SIG-M5 (cell line): ENCODE results near the gene COBLL1.
"Not testable (repeated sequence)": the region's sequence is repeated elsewhere in the genome, so short reads cannot be mapped to it uniquely, and the experiment has no call there.

Source experiments
- DNase-seq: peaks from one replicate; lab custom pipeline; 2025; lab: John Stamatoyannopoulos, UW

COBLL1 gene, protein sequence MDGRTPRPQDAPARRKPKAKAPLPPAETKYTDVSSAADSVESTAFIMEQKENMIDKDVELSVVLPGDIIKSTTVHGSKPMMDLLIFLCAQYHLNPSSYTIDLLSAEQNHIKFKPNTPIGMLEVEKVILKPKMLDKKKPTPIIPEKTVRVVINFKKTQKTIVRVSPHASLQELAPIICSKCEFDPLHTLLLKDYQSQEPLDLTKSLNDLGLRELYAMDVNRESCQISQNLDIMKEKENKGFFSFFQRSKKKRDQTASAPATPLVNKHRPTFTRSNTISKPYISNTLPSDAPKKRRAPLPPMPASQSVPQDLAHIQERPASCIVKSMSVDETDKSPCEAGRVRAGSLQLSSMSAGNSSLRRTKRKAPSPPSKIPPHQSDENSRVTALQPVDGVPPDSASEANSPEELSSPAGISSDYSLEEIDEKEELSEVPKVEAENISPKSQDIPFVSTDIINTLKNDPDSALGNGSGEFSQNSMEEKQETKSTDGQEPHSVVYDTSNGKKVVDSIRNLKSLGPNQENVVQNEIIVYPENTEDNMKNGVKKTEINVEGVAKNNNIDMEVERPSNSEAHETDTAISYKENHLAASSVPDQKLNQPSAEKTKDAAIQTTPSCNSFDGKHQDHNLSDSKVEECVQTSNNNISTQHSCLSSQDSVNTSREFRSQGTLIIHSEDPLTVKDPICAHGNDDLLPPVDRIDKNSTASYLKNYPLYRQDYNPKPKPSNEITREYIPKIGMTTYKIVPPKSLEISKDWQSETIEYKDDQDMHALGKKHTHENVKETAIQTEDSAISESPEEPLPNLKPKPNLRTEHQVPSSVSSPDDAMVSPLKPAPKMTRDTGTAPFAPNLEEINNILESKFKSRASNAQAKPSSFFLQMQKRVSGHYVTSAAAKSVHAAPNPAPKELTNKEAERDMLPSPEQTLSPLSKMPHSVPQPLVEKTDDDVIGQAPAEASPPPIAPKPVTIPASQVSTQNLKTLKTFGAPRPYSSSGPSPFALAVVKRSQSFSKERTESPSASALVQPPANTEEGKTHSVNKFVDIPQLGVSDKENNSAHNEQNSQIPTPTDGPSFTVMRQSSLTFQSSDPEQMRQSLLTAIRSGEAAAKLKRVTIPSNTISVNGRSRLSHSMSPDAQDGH

DNA sequence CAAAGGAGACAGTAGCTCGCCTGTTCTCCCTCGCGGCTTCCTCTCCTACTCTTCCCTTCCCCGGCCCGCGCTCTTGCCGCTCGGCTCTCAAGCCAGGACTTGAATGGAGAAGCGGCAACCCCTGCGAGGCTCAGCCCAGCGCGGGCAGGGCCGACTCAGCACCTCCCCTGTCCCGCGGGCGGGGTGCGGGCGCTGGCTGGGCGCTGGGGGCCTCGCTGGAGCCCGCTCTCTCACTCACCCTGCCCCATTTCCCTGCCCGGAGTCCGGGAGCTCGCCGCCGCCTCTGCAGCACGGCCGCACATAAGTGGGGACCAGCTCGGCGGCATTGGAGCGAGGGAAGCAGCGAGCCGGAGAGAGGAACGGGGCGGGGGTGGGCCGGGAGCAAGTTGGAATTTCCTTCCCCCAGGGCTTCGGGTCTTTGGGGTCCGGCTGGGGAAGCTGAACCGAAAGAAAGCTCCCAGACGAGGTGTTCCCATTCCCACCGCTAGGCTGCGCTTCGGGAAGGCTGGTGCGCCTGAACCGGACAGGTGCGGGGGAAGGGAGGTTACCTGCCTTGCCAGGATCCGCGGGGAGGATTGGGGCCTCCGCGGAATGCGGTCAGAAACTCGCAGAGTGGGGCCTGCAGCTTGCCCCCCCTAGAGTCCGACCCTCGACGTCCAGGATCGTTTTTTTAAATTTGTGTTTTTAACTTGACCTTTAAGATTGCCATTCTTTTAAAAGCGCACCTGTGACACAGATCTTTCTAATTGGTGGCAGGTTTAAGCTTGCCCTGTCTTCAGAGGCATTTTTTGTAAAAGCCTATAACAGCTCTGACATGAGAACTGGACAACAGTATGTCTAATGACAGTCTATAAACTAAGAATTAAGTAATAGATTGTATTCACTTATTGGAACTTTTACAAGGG is at the start of gene COBLL1:
TSS of gene COBLL1 (minus strand) at position 105 of the 905 bp plus-strand sequence. CDS start 627 bp downstream, outside the sequence.
- DNase-seq, result no peak

DNA sequence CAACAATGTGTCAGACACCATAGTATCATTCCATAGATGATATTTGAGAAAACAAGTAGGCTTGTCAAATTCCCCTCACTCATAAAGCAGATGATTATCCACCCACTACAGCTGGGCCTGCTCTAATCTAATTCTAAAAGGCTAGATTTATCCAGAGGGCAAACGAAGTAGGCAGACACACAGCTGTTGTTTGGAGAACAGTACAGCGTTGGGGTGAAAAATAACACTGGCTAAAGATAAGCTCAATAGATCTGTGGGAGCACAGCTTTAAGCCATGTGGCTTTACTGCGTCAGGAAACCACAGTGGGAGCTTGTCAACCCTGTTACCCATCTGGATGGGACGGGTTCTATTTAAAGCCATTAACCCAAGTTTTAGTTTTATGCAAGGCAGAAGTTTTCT is 48.9 kb upstream of the COBLL1 start:
- DNase-seq, result no peak

DNA sequence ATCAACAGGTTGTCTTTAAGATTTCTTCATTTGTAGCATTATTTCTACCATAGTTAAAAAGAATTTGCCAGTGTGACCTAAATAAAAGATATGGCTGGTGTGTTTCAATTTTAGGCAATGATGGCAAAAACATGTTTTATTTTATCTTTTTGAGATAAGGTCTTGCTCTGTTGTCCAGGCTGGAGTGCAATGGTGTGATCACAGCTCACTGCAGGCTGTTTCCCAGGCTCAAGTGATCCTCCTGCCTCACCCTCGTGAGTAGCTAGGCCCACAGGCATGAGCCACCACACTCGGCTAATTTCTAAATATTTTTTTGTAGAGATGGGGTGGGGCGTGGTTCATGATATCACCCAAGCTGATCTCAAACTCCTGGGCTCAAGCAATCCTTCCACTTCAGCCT is 47.0 kb upstream of the COBLL1 start:
- no peak for DNase-seq

DNA sequence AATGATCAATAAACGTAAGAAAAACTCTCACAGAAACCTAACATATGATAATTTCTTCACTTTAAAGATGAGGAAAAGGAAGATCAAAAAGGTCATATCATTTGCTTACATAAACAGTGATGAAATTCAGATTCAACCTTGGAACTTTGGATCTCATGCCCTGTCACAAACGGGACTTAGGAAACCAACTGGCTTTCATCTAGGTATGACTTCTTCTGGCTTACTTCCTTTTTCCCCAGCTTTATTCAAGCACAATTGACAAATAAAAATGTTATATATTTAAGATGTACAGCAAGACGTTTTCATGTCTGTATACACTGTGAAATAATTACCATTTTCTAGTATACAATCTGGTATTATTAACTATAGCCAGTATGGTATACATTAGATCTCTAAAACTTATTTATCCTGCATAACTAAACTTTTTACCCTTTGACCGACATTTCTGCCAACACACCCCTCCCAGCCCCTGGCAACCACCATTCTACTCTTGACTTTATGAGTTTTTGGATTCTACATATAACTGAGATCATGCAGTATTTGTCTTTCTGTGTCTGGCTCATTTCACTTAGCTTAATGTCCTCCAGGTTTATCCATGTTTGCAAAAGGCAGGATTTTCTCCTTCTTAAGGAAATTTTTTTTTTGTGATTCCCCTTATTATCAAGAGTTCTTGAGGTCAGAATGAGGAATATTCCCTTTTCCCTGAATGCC is 46.0 kb upstream of the COBLL1 start:
- DNase-seq, result no peak

DNA sequence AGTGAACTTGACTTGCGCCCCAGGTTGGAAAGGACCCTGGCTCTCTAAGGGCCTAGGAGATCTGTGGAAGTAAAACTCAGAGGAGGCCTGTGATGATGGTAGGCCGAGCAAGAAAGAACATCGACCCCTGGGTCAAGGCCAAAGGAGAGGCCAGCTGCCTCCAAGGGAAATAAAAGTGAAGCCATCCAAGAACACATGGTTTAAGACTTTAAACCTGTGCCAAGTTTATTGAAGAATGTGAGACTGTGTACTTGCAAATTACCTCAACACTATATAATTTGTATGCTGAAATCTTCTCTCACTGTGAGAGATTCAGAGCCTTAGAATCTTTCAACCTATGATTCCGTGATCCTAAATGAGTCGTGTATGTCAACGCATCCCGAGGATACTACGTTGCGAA is 40.7 kb upstream of the COBLL1 start:
- no peak for DNase-seq

DNA sequence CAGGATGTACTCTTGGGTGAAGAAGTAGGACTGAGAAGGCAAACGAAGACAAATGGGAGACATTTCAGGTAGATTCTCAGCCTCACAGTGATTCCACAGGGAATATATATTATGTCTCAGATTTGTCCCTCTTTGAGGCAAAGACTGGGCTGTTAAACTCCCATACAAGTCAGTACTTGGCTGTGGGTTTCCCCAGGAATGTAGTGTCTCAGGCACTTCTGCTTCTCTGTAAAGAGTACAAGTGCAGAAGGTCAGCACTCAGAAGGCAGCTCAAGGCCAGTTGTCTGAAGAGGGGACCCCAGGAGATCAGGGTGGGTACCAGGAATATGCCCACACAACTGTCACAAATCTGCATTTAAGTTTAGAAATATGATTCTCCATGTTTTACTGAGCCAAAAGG is 39.9 kb upstream of the COBLL1 start:
- DNase-seq, result no peak

DNA sequence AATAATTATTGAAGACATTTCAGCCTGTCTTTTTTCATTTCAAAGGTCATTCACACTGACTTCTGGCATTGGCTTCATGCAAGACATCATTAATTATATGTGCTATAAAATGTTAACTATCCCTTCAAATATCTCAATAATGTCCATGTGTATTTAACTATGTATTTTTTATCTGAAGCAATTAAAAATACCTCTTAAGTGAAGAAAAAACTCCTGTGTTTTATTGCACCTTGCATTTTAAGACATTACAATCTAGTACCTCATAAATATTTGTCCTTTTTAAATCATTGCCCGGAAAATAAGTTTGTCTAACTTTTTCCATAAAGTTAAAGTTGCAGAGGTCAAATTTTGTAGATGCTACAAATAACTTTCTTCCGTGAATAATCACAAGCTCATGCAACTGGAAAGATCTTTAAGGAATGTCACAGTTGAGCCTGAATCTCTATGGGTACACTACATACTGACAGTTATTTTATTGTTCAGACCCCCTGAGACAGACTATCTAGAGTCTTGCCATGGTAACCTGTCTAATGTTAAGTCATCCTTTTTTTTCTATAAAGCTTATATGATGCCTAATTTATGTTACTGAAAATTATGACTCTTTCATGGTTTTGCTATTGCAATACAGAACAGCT is 38.4 kb upstream of the COBLL1 start:
- DNase-seq, result no peak

DNA sequence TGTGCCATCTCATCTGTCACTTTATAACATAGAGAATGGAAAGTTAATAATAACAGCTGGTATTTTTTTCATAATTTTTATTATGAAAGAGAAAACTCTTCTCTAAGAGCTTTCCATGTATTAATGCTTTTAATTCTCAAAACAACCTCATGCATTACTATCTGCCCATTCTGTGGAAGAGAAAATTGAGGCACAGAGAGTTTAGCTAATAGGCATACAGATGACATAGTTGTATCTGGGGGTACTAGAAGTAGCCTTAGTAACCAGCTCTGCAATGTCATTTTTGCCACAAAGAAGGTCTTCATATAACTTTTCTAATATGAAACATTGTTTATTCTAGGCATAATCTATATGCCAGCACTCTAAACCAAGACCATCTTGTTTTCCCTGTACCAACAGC is 36.3 kb upstream of the COBLL1 start:
- no peak for DNase-seq

DNA sequence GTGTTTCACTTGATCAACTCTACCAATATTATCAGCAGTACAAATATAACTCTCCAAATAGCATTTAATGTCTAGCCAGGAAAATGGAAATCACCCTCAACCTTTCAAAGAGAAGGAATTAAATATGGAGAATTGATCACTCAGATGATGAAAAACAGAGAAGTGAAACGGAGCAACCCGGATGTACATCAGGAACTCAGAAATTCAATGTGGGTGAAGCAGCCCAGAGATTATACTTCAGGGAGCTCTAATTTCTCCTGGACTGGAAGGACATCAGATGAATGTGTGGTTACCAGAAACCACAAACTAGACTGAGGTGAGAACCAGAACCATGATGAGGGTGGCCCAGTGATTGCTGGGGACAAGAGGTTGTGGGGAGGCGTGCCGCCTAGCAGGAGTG is 35.5 kb upstream of the COBLL1 start:
- DNase-seq, result no peak

DNA sequence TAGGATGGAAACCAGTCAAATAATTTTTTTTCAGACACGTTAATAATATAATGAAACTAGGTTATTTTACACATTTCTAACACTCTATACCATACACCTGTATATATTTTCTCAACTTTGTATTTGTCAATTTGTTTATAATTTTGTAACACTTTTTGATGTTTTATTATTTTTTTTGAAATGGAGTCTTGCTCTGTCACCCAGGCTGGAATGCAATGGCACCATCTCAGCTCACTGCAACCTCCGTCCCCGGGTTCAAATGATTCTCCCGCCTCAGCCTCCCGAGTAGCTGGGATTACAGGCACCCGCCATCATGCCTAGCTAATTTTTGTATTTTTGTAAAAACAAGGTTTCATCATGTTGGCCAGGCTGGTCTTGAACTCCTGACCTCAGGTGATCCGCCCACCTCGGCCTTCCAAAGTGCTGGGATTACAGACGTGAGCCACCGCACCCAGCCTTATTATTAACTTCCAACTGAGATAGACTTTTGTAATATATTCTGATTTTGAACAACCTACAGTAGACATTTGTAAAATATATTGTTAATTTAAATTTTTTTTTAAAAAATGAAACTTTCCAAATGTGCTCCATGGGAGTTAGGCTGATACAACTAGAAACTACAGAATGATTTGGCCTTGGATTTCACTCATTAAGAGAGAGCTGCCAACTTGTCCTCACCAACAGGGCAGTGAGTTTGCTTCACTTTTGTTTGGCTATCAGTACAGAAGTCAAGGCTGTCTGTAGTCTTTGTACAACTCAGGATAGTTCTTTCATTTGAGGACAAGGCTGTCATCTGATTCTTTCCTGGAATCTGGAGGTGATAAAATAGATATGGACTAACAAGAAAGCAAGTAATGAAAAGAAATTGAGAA is 33.9 kb upstream of the COBLL1 start:
- no peak for DNase-seq

DNA sequence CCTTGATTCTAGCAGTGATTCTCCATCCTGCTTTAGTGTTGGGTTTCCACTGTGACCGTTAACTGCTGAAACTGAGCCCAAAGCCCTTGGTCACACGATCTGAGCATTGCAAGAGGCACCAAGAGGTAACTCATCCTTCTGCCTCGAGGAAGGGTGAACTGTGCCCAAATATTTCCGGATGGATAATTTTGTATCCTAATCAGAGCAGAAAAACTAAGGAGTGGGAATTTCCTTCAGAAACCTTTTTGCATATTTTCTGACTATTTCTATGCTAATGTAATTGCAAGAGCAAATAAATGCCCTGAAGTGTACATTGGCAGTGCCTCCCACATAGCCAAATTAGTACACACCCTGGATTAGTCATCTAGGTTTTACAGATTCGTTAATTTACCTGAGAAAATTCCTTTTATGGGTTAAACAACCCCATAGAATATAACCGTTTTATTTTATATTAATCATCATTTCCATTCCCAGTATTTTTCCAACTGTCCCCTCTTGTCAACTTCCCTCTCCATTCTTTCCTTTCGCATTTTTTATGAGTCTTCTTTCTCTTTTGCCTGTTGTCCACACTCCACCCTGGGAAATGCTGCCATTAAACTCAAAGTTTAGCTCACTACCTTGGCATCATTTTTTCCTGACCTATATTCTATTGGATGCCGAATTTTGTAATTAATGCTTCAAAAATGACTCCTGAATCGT is 31.7 kb upstream of the COBLL1 start:
- no peak for DNase-seq

DNA sequence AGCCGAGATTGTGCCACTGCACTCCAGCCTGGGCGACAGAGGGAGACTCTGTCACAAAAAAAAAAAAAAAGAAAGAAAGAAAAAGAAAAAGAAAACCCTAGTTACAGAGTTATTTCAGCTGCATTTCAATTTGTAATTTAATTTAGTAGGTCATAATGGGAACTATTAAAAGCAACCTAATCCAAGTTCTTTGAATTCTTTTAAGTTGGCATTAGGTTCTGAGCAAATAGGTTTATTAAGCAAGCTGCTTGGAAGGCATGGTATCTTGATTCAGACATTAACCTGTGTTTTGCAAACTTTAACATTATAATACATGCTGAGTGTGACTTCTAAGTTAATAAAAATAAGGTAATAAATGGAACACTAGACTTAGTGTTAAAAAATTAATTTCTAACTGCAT is 29.8 kb upstream of the COBLL1 start:
- DNase-seq, result no peak

DNA sequence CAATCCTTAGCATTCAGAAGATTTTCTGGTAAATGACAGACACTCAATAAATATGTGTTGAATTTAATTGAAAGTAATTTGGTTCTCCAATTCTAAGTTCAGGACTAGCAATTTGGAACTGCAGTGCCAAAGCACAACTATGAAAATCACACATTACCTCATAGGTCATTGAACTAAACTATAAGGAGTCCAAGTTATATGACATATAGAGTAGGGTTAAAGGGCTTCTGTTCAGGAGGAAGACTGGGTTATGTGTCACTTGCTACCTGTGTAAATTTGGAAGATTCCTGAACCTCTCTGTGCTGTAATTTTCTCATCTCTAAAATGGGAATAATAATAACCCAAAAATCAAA is 27.8 kb upstream of the COBLL1 start:
- DNase-seq, result no peak

DNA sequence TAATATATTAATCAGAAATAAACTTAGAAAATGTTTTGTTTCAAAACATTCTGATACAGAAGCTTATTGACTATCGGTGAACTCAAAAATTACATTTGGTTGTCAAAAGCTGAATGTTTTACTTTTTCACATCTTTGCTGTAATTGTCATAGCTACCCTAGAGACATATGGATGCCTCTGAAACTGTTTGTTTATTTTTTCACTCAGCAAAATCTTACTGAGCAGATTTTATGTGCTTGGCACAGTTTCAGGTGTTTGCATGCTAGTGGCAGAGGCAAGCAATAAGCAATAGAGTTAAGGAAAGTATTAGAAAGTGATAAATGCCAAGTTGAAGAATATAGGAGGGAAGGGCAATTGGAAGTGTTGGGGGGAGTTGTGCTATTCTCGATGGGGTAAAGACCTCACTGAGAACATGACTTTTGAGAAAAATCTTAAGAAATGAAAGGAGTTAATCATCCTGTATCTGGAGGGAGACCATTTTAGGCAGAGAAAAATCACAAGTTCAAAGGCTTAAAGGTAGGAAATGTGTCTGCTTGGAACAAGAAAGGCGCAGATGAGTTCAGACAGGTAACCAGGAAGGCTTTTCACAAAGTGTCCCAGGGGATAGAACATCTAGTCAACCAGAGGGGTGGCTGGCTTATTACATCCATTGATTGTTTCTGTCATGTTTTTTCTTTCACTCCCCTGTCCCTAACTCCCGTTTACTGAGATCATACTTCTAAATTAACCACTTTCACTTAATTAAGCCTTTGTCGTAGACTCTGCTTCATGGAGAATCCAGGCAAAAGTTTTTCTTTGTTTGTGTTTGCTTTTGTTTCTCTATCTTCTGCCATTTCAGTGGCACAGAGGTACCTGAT is 27.2 kb upstream of the COBLL1 start:
- DNase-seq, result no peak

DNA sequence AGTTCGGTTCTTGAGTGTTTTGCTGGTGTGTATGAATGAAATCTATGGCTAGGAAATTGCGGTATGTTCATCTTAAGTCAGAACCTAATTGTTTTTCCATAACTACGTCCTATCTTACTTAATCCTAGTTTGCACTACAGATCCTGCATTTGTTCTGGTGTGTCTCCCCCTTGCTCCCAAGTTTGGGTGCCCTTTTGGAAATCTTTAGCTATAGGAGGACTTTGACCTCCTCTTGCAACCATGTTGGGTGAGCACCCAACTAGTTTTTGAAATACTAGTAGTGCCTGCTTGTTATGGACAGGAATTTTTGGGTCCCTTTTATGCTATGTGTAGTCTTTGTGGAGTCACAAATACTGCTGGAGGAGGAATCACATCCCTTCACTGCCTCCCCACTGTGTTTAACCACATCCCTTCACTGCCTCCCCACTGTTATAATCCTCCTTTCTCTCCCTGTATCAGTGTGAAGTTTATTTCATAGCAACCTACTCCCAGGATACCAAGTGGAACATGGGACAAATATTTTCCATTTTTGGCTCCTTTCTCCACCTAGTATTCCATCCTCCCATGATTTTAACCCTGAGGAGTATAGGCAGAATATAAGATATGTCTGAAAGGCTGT is 26.3 kb upstream of the COBLL1 start:
- DNase-seq, result no peak

DNA sequence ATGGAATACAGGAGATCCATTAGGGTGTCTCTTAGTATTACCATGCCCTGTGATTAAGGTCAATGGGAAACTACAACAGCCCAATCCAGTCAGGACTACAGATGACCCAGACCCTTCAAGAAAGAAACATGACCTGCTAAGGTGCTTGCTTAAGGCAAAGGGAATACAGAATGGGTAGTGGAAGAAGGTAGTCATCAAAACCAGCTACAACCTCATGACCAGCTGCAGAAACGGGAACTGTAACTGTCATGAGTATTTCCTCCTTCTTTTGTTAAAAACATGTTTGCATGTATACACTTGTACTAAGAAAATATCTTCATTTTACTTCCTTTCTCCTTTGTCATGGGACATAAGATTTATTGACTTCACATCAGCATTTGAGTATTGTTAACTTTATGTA is 24.8 kb upstream of the COBLL1 start:
- DNase-seq, result not testable (repeated sequence)

DNA sequence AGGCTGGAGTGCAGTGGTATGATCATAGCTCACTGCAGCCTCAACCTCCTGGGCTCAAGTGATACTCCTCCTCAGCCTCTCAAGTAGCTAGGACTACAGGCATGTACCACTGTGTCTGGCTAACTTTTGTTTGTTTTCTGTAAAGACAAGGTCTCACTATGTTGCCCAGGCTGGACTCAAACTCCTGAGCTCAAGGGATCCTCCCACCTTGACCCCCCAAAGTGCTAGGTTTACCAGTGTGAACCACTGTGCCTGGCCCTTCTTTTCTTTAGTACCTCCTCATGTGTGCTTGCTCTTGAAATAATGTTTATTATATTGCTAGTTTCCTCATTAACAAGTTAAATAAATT is 19.0 kb upstream of the COBLL1 start:
- no peak for DNase-seq
